NCI-H1417 treated with DMSO at 0.1 percent for 48 hours (cell line): ENCODE data around the gene AURKAIP1.

Source experiments
- DNase-seq: peaks from one replicate; lab custom pipeline; 2025; lab: John Stamatoyannopoulos, UW

The AURKAIP1 gene

GRCh38 chr1:1332031-1332755 is 42.8 kb downstream of the AURKAIP1 start:
- no peak for DNase-seq

GRCh38 chr1:1331068-1331965 is 43.7 kb downstream of the AURKAIP1 start, which contains the start of gene TAS1R3:
TSS of gene TAS1R3 (plus strand) at chr1:1331280. CDS start at chr1:1331346, 66 bp downstream.
- no peak for DNase-seq

GRCh38 chr1:1330366-1331067 is 44.5 kb downstream of the AURKAIP1 start:
- no peak for DNase-seq

- DNase-seq = no peak
These were observed 45.5 kb downstream of the AURKAIP1 start for GRCh38 chr1:1329304-1330210.

- DNase-seq = no peak
These were observed 46.8 kb downstream of the AURKAIP1 start for GRCh38 chr1:1328254-1328653.

- no peak for DNase-seq
These were observed 47.7 kb downstream of the AURKAIP1 start for GRCh38 chr1:1327291-1327690.

GRCh38 chr1:1326075-1326605 is 48.9 kb downstream of the AURKAIP1 start:
- no peak for DNase-seq

- no peak for DNase-seq
These were observed 49.5 kb downstream of the AURKAIP1 start for GRCh38 chr1:1325288-1326074.

- peak; percentile 33 for DNase-seq
These were observed 50.3 kb downstream of the AURKAIP1 start, which contains the start of the genes CPTP and INTS11 for GRCh38 chr1:1324524-1325287. TSS of gene CPTP (plus strand) at chr1:1324802. CDS start at chr1:1326911, 2,109 bp downstream. TSS of gene INTS11 (minus strand) at chr1:1324660. CDS start at chr1:1324608, 52 bp downstream.

- no peak for DNase-seq
These were observed 50.9 kb downstream of the AURKAIP1 start for GRCh38 chr1:1324084-1324523.
